GM04503 (cell line): ENCODE results near the gene AP4S1.
"Not testable (repeated sequence)": the region's sequence is repeated elsewhere in the genome, so short reads cannot be mapped to it uniquely, and the experiment has no call there.

Experiments
- DNase-seq: peaks from one replicate; pipeline ENCODE4 v3.0.0-alpha.2; 2012; ENCODE audit warnings: low read depth

The AP4S1 gene

GRCh38 chr14:31006703-31007102, 18.7 kb upstream of the AP4S1 start:
- no peak for DNase-seq

- no peak for DNase-seq
Measured at GRCh38 chr14:31009836-31010574, 15.4 kb upstream of the AP4S1 start.

- no peak for DNase-seq
Measured at GRCh38 chr14:31010935-31011334, 14.5 kb upstream of the AP4S1 start.

GRCh38 chr14:31013841-31014240, 11.6 kb upstream of the AP4S1 start:
- DNase-seq = no peak

GRCh38 chr14:31018057-31018645, 7.3 kb upstream of the AP4S1 start:
- no peak for DNase-seq

- DNase-seq = no peak
Measured at GRCh38 chr14:31020834-31021575, 4.4 kb upstream of the AP4S1 start.

DNA sequence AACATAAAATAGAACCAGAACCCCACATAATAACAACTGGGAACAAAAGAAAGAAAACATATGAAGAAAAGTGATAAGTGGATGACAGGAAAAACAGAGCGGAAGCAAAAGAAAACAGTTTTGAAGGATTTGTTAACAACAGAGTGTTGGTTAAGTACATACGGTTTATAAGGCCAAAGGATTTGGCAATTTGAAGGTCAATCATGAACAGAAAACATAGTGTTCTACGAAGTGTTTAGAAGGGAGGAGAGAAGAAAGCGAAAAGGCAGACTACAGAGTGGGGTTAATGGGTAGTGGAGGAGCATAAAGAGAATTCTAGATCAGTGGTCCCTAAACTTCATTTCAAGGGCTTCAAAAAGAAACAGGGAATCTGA, 3.9 kb upstream of the AP4S1 start:
- DNase-seq = no peak

DNA sequence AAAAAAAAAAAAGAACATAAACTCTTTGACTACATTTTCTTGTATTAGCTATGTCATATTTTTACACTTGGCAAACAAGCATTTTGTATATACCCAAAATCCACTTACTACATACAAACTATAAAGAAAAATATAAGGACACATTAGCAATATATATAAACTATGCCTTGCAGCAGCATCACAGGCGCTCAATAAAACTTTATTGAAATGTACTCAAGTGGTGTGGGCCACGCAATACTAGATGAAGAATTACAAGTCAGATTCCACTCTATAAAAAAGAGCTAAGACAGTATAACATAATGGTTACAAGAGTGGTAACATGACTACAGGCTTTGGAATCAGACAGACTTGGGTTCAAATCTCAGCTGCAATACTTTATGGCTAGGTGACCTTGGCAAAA, 3.1 kb upstream of the AP4S1 start:
- DNase-seq = no peak

GRCh38 chr14:31024010-31024480, 1.4 kb upstream of the AP4S1 start:
- no peak for DNase-seq

DNA sequence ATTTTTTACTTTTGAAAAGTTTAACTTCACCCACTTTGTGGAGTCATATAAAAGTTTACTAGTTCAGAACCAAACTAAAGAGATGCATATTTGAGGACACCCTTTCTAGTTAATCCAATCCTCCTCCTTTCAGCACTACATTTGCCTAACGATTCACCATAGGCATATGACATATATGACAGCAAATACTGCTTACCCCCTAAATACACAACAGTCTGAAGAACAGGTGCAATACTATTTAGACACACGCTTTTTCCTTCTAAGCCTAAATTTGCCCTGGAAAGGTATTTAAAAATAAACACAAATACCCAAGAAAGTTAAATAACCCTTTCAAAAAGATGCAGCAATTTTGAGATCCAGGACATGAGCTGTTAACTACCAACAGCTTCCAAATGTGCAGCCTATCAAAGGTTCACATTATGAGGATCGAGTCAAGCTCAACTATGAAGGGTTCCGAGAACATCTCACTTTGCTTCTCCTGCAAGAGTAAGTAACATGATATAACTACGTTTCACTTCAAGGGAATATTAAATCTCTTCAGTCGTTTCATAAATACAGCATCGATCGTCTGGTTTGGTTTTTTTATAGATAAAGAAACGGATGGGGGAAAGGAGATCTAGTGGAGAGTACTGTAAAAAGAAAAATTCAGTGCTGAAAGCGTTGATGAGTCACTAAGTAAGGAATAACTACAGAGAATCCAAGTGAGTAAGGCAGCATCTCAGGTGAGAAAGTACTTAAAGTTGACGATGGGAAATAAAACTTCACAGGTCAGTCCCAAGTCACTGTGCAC, 677 bp upstream of the AP4S1 start:
- DNase-seq = no peak

GRCh38 chr14:31026077-31026449, 614 bp downstream of the AP4S1 start, which contains the start of gene STRN3:
Gene STRN3 (minus strand): TSS chr14:31026379. CDS start chr14:31026185, 194 bp downstream.
- no peak for DNase-seq

GRCh38 chr14:31026450-31027235, 1.2 kb downstream of the AP4S1 start:
- peak; percentile 80 for DNase-seq

GRCh38 chr14:31027847-31028246, 2.4 kb downstream of the AP4S1 start:
- no peak for DNase-seq

DNA sequence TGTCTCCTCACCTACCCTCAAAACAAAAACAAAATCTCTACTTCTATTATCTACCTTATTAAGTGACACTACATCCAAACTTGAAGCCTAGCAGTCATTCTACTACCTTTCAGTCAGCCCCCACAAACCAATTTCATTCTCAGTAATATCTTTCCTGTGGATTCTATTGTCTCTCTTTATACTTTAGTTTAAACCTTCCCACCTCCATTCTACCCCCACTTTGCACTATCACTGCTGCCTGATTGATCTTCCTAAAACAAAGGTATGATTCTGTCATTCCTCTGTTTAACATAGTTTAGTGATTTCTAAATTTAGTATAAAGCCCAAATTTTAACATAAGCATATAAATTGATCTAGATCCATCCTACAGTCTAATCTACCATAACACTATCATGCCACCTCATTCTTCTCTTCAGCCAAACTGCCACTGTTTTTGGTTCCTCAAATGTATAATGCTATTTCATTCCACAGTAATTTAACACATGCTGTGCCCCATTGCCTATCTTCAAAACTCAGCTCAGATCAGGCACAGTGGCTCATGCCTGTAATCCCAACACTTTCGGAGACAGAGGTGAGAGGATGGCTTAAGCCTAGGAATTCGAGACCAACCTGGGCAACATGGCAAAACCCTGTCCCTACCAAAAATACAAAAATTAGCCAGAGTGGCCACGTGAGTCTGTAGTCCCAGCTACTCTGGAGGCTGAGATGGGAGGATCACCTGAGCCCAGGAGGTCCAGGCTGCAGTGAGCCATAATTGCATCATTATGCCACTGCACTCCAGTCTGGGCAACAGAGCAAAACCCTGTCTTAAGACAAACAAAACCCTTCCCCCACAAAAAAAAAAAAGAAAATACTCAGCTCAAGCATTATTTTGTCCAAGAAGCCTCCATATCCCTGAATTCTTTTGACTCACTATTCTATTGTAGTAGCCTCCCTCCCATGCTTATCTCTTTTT, 3.8 kb downstream of the AP4S1 start:
- DNase-seq = no peak

GRCh38 chr14:31030469-31030868, 5.0 kb downstream of the AP4S1 start:
- no peak for DNase-seq

GRCh38 chr14:31036552-31036951, 11.1 kb downstream of the AP4S1 start:
- DNase-seq = no peak

DNA sequence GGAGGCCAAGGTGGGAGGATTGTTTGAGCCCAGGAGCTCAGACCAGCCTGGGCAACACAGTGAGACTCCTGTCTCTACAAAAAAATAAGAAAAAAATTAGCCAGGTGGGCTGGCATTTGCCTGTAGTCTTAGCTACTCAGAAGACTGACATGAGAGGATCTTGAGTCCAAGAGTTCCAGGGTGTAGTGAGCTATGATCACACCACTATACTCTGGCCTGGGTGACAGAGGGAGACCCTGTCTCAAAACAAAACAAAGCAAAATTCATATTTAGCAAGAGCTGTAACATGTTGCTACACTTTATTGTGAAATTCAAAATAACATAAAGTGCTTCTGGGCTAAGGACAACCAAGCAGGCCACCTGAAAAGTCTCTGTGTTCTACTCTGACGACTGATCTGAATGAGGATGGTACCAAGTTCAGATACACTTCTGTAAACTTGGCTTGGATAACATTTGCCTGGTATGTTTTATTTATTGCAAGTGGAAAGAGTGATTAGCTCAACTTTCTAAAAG, 12.3 kb downstream of the AP4S1 start:
- DNase-seq = no peak

DNA sequence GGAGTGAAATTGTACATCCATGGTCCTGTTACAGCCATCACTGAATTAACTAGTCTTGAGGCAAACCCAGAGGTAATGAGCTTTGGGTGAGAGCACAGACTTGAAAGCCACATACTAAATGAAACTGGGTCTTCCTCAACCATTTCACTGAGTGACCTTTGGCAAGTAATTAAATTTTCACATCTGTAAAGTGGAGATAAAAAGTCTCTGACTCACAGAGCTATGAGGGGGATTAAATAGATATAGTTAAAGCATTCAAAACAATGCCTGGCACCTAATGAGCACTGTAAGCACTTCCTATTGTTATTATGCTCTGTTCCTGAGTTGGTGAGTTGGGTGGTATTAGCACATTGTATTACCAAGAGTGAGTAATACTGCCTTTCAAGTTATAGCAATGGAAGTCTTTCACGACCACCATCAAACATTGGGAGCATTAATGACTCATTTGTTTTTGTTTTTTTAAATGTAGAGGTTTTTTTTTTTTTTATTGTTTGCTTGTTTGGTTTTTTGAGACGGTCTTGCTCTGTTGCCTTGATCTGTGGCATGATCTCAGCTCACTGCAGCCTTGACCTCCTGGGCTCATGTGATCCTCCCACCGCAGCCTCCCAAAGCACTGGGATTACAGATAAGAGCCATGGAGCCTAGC, 13.2 kb downstream of the AP4S1 start:
- no peak for DNase-seq

DNA sequence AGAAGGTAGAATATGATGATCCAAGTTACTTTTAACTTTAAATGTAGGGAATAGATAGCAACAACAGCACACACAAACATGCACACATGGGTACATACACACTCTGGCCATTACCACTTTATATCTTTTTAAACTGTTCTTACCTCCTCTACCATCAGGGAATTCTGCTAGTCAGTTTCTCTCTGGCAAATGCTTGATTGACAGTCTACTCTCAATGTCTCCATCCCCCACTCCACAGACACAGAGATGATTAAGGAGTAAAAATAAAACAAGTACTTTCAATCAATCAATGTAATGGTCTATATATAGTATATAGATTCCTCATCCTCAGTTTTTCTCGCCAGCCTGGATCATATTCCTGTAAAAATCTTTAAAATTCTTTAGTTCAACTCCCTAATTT, 16.9 kb downstream of the AP4S1 start:
- DNase-seq = no peak

GRCh38 chr14:31042893-31043292, 17.4 kb downstream of the AP4S1 start:
- not testable (repeated sequence) for DNase-seq
